Natural killer cell (primary cell): Measurements from ENCODE around the gene PALLD. TPM values are rescaled to one million over a fixed set of nuclear protein-coding genes. Genes with fewer than 3 reads are reported as not detected.

Experiments used
- ATAC-seq, 3 donors: fragments of 150-1000 bp in 2 of 3; fragments of 200-7000 bp in 1 of 3; cut with Tn5 transposase; 1 replicate in 1 of 3; 2 replicates in 2 of 3; pipeline ENCODE4 v1.10.0; 2021; ENCODE audit warnings: mild to moderate bottlenecking in 2 of 3, moderate library complexity in 2 of 3
- DNase-seq, 2 donors: peaks; one replicate each; pipeline versions ENCODE4 v3.0.0 to v3.0.0-alpha.2; 2013 to 2021; ENCODE audit warnings: mixed read lengths in 1 of 2
- H3K27ac ChIP-seq: one replicate; pipeline ENCODE4 v1.5.1; 2013; ENCODE audit warnings: mild to moderate bottlenecking, low read length
- H3K27me3 ChIP-seq: one replicate; pipeline ENCODE4 v1.6.1; 2013; ENCODE audit warnings: low read length; ENCODE audit not compliant: control insufficient read depth, insufficient read depth
- H3K36me3 ChIP-seq: one replicate; pipeline ENCODE4 v1.6.1; 2013; ENCODE audit warnings: low read length; ENCODE audit not compliant: control insufficient read depth, insufficient read depth
- H3K4me1 ChIP-seq: one replicate; pipeline ENCODE4 v1.6.1; 2013; ENCODE audit warnings: low read length; ENCODE audit not compliant: control insufficient read depth, insufficient read depth
- H3K4me3 ChIP-seq: one replicate; pipeline ENCODE4 v1.5.1; 2013; ENCODE audit warnings: low read length
- H3K9me3 ChIP-seq: one replicate; pipeline ENCODE4 v1.6.1; 2013; ENCODE audit warnings: low read length; ENCODE audit not compliant: control insufficient read depth, insufficient read depth
- H3K27ac Mint-ChIP-seq, 2 donors: one replicate each; pipeline ENCODE4 v1.8.0; 2022; ENCODE audit warnings: mild to moderate bottlenecking in 2 of 2, mixed read lengths in 2 of 2, moderate library complexity in 1 of 2
- H3K27me3 Mint-ChIP-seq, 2 donors: one replicate each; pipeline ENCODE4 v1.8.0; 2022; ENCODE audit warnings: low read depth in 2 of 2, mixed read lengths in 2 of 2
- H3K36me3 Mint-ChIP-seq: one replicate; pipeline ENCODE4 v1.8.0; 2022; ENCODE audit warnings: mixed read lengths
- H3K4me1 Mint-ChIP-seq, 2 donors: one replicate each; pipeline ENCODE4 v1.8.0; 2022; ENCODE audit warnings: mixed read lengths in 2 of 2
- H3K4me3 Mint-ChIP-seq: one replicate; pipeline ENCODE4 v1.8.0; 2022; ENCODE audit warnings: mild to moderate bottlenecking, moderate library complexity, mixed read lengths
- H3K9me3 Mint-ChIP-seq, 2 donors: one replicate each; pipeline ENCODE4 v1.8.0; 2022; ENCODE audit warnings: mixed read lengths in 2 of 2
- CTCF ChIP-seq: fragments of 200-600 bp; IDR thresholded peaks from one replicate; pipeline ENCODE4 v1.8.0; 2022; ENCODE audit warnings: antibody characterized with exemption
- WGBS: methylation state at CpG from one replicate; pipeline ENCODE4 v1.1.7; 2013; ENCODE audit warnings: missing lambda C conversion rate; ENCODE audit not compliant: insufficient coverage; 5-methylcytosine and 5-hydroxymethylcytosine counted together
- intact Hi-C: fragments of 100-400 bp; cut with micrococcal nuclease; formaldehyde crosslinking; loops from one replicate; pipeline ENCODE4 v1.14.2; 2022
- total RNA-seq, 4 donors: library from RNA; stranded (reverse); fragments of 120-200 nt in 1 of 4; gene quantifications; one replicate each; pipeline versions ENCODE4 v1.2.3 to v1.2.4, GENCODE V29; 2013 to 2022

The PALLD gene
- total RNA-seq, 3 donors from 2014 or later (not counting 1 experiment from before 2014, with no cell fraction given): 15.1 to 25.4 (median 22.8) TPM

DNA sequence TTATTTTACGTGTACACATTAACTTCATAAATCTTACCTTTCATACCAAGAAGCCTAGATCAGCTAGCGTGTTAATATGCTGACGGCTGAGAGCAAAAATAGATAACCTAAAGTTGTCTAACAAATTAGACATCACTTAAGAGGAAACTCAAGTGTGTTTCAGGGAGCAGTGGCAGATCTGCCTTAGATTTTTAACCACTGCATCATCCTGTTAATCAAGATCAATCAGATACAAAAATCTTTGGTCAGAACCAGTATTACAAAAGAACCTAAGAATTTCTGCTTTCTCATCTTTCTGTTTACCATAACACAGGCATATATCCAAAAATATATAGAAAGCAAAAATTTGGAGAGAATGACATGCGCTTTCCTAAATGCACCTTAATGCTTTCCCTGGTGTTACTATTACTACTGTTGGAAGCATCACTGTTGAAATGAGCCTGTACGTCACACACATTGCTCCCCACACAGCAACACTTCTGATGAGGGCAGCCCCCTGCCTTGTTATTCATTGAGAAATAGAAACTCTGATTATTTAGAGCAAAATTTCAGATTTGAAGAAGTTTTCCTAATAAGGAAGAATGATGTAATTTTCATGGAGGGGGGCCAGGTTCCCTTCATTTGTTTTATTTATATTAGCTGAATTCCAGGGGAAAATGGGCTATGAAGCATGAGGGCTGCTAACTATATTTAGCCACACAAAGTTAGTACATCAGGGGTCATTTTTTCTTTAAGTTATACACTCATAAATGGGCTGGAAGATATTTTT lies 360.9 kb downstream of the PALLD start:
- Histone ChIP-seq H3K4me1 (peaks cover 7% of the 10 kb centered on the region), H3K27me3 (no peaks in the 10 kb centered on the region), H3K27ac (no peak overlapping the region), H3K4me3 (no peak overlapping the region), H3K9me3 (no peaks in the 10 kb centered on the region), H3K36me3 (no peaks in the 10 kb centered on the region)
- Mint-ChIP-seq H3K4me3 (no peak overlapping the region), H3K36me3 (no peaks in the 10 kb centered on the region), H3K27me3 (no peaks in the 10 kb centered on the region), H3K9me3 (no peaks in the 10 kb centered on the region), H3K27ac (no peak overlapping the region), H3K4me1 (peaks cover 14 to 20% of the 10 kb centered on the region in 2 donors)
- WGBS: 90% methylated on average over 4 of the region's 5 CpGs
- no peak for DNase-seq
- intact Hi-C loops: no loop called here
- peak in 1 of 3 donors; percentile 67 for ATAC-seq
- TF ChIP-seq CTCF: no peak

DNA sequence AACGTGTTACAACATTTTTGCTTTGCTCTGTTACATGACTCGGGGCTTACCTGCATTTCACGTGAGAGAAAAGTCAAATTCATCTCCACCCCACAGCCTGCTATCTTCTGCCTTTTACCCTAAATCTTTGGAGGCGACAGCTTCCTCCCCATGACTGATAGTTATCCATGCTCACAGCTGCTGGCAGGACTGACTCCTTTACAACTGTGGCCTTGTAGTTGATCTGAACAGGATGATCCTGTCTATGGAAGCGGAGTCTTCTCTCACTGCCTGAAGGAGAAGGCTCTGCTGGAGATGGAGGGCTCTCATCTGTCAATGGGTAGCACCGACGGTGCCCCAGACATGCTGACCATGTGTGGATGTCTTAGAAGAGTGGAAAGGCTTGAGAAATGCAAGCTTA lies 362.2 kb downstream of the PALLD start:
- no peak overlapping the region for H3K4me3 Mint-ChIP-seq
- DNase-seq (no peak), ATAC-seq (no peak)
- Histone ChIP-seq H3K4me3 (no peak overlapping the region), H3K4me1 (no peaks in the 10 kb centered on the region), H3K36me3 (no peaks in the 10 kb centered on the region), H3K27me3 (no peaks in the 10 kb centered on the region), H3K27ac (no peak overlapping the region), H3K9me3 (no peaks in the 10 kb centered on the region)
- WGBS: 94% methylated on average over 7 of the region's 7 CpGs
- TF ChIP-seq CTCF: no peak
- H3K27ac Mint-ChIP-seq: no peak overlapping the region
- no peaks in the 10 kb centered on the region for H3K27me3 Mint-ChIP-seq
- H3K4me1 Mint-ChIP-seq: peaks cover 5 to 12% of the 10 kb centered on the region in 2 donors
- H3K36me3 Mint-ChIP-seq: no peaks in the 10 kb centered on the region
- H3K9me3 Mint-ChIP-seq: no peaks in the 10 kb centered on the region
- intact Hi-C loops: no loop called here

DNA sequence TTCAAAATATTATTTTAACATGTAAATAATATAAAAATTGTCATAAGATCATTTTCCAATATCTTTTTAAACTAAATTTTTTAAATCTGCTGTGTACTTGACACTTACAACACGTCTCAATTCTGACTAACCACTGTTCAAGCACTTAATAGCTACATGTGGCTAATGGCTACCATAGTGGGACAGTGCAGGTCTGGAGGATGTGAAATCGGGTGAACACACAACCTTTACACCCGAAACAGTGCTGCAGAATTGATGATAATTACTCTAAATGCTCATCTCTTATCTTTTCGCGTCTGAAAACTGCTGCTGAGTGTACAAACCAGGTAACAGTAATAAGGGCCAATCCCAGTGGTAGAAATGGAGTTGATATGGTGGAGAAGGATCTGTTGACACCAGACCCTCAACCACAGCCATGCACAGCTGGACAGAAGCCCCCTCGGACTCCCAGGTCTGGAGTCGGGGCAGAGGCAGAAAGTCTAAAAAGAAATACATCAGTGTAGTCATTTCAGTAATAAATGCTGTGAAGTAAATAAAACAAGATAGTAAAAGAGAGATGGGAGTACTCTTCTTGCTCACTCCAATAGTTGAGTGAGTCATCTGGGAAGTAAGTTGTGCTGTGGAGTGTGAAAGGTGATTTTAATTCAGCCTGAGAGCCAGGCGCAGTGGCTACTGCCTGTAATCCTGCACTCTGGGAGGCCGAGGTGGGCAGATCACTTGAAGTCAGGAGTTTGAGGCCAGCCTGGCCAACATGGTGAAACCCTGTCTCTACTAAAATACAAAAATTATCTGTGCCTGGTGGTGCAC lies 363.2 kb downstream of the PALLD start:
- no peaks in the 10 kb centered on the region for H3K36me3 ChIP-seq
- H3K27ac ChIP-seq: no peak overlapping the region
- Mint-ChIP-seq H3K4me3 (no peak overlapping the region), H3K27me3 (no peaks in the 10 kb centered on the region), H3K4me1 (peaks cover 5 to 11% of the 10 kb centered on the region in 2 donors), H3K27ac (no peak overlapping the region), H3K9me3 (no peaks in the 10 kb centered on the region), H3K36me3 (no peaks in the 10 kb centered on the region)
- WGBS: 84% methylated on average over 9 of the region's 9 CpGs
- no peaks in the 10 kb centered on the region for H3K27me3 ChIP-seq
- no peak for ATAC-seq
- H3K9me3 ChIP-seq: no peaks in the 10 kb centered on the region
- H3K4me3 ChIP-seq: no peak overlapping the region
- no peaks in the 10 kb centered on the region for H3K4me1 ChIP-seq
- no peak for DNase-seq
- TF ChIP-seq CTCF: no peak
- intact Hi-C loops: no loop called here
